HK-2 (cell line): ENCODE measurements around the gene FHL1.

ENCODE experiments used
- DNase-seq: peaks from one replicate; pipeline ENCODE4 v3.0.0-alpha.2; 2018; ENCODE audit not compliant: unreplicated experiment

FHL1 gene

DNA sequence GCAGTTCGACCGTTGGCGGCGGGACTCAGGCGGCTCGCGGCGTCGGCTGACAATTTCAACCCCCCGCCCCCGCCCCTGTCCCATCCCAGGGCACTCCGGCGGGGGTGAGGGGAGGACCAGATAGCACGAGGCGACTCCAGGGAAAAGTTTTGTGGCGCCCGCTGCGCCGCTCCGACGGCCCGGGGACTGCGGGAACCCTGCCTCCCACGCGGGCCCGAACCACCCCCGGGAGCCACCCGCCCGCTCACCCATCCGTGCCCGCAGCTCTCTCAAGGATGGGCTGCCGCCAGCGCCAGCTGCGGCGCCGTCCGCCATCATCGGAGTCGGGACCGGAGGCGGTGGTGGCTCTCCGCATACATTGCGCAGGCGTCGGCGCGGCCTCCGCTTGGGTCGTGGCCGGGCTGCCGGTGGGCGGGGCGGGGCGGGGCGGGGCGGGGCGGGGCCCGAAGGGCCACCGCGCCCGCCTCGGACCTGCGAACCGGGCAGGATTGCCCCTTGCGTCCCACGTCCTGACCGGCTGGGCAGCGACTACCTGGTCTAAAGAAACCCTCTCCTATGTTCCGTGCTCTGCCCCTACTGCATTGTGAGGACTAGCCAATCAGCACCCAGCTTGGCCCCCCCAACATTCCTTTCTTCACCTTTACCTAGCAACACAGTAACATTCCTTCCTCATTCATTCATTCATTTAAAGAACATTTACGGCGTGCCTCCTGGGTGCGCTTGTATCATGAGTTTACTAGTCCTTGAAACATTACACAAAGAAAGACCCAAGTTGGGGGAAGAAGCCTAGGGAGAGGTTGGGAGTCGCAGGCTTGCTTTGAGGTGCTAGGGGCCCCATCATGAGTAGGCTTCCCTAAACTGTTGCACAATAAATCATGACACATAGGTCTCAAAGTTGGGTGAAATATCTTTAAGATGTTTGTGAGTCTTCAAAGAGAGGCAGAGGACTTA is 104.0 kb downstream of the FHL1 start, which contains the start of gene MAP7D3:
TSS of gene MAP7D3 (minus strand) at position 360 of the 951 bp plus-strand sequence. CDS start at position 318, 42 bp downstream.
- peak; percentile 70 for DNase-seq

DNA sequence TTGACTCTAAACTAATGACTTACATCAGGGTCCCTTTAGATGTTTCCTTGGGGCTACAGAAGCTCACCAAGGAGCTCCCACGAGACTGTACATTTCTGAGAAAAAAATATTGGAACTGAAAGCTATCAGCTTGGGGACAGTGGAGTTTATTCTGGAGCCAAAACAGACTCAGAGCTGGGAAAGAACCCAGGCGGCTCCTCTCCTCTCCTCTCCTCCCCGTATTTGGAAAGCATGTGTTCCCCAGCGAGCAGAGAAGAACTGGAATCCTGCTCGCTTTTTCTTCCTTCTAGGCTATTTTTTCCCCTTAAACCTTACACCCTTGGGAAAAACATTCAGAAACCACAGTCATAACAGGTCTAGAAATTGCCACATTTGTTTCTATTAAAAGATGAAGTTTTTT is 108.2 kb downstream of the FHL1 start:
- no peak for DNase-seq

DNA sequence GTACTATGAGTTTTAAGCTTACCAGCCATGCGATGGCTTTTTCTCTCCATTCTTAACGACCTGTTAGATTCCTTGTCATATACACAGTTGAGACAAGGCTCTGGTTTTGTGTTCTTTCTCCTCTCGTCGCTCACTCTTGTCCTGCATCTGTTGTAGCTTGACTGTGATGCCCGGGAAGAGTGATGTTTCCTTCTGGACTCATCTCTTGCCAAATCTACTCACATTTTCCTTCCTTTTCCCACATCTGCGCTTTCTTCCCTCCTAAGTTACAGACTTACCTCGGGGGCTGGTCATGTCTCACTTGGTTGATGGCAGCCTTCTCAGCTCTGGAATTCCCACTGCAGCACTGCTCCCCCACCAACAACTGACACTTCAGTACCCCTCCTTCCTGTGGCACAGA is 108.7 kb downstream of the FHL1 start:
- no peak for DNase-seq

DNA sequence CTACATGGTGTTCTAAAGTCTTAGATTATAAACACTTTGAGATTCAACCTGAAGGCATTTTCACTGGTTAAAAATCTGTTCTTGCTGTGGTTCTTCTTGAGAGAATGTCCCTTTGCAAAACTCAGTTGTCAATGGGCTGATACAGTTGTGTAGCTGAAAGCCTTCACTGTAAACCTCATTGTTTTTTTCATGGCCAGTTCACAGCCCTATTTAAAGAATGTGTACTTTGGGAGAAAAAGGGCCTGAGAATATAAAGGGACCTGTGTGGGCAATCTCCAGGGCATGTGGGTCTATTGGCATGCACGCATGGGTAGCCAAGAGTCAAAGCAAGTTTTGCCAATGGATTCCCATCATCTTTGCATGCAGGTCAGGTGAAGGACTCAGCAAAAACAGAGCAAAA is 111.6 kb downstream of the FHL1 start:
- DNase-seq: no peak

DNA sequence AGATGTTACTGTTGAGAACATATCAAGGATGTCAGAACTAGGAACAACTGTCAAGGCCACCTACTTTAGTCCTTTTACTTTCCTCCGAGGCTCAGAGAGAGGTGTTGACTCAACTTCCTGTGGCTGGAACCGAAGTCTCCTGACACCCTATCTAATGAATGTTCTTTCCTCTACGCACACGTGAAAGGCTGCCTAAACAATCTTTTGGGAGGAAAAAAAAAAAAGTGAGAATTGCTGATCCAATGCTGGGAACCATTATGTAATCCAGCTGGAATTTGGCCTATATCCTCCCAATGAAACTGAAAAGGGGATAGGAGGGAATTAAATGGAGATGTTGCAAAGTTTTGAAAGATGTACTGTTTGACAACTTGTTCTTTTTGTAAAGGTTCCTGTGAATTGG is 112.2 kb downstream of the FHL1 start:
- DNase-seq: no peak

DNA sequence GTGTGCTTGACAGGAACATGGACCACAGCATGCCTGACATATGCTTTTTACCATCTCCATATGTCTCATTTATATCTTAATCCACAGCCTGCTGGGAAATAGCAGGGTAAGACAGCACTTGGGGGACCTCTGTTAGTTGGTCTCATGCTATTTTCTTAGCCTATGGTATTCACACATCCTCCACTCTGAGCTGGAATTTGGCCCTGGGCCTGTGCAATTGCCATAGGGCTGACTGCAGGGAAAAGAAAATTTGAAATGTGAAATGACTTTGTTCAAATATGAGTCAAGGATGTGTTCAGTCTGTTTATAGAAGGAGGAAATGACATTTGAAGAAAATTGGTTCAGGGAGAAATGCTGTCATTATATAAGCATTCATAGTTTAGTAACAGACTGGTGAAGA is 113.4 kb downstream of the FHL1 start:
- no peak for DNase-seq
